RWPE2 (cell line): ENCODE measurements around the gene MS4A2.
A peak's percentile ranks its signal among the peaks of the same experiment; 100 is the strongest.

Experiments
- ATAC-seq: fragments of 200-7000 bp; cut with Tn5 transposase; 3 replicates; pipeline ENCODE4 v1.9.1; 2021; ENCODE audit warnings: low read depth
- DNase-seq: peaks from one replicate; pipeline ENCODE4 v3.0.0-alpha.2; 2020; ENCODE audit warnings: low spot score
- H3K27ac ChIP-seq: fragments of 450-650 bp; 2 replicates; pipeline ENCODE4 v1.5.1; 2017; ENCODE audit warnings: mild to moderate bottlenecking; ENCODE audit not compliant: poor library complexity, severe bottlenecking
- H3K27me3 ChIP-seq: fragments of 250-450 bp; sonication (Bioruptor Pico); 2 replicates; pipeline ENCODE4 v1.5.1; 2021; ENCODE audit warnings: mild to moderate bottlenecking, moderate library complexity; ENCODE audit not compliant: insufficient read depth, poor library complexity, severe bottlenecking
- H3K36me3 ChIP-seq: fragments of 250-450 bp; sonication (Bioruptor Pico); 2 replicates; pipeline ENCODE4 v1.5.1; 2020; ENCODE audit warnings: low read depth, mild to moderate bottlenecking, moderate library complexity
- H3K4me1 ChIP-seq: fragments of 250-450 bp; sonication (Bioruptor Pico); 2 replicates; pipeline ENCODE4 v1.5.1; 2021; ENCODE audit warnings: mild to moderate bottlenecking, moderate library complexity; ENCODE audit not compliant: insufficient read depth, poor library complexity, severe bottlenecking
- H3K4me3 ChIP-seq: fragments of 250-450 bp; sonication (Bioruptor Pico); 2 replicates; pipeline ENCODE4 v1.5.1; 2021; ENCODE audit warnings: mild to moderate bottlenecking, moderate library complexity; ENCODE audit not compliant: severe bottlenecking
- H3K9me3 ChIP-seq: fragments of 250-450 bp; sonication (Bioruptor Pico); 2 replicates; pipeline ENCODE4 v1.5.1; 2021; ENCODE audit warnings: mild to moderate bottlenecking, moderate library complexity; ENCODE audit not compliant: severe bottlenecking
- CTCF ChIP-seq: fragments of 450-650 bp; IDR thresholded peaks from one replicate; pipeline ENCODE4 v1.5.1; 2017; ENCODE audit warnings: mild to moderate bottlenecking, moderate library complexity; ENCODE audit not compliant: poor library complexity, severe bottlenecking

Gene MS4A2

GRCh38 chr11:60077216-60077817 is 11.1 kb upstream of the MS4A2 start:
- Histone ChIP-seq H3K4me1 (no peaks in the 10 kb centered on the region), H3K36me3 (no peaks in the 10 kb centered on the region), H3K9me3 (no peaks in the 10 kb centered on the region), H3K27me3 (no peaks in the 10 kb centered on the region), H3K4me3 (no peak overlapping the region), H3K27ac (no peak overlapping the region)
- ATAC-seq (no peak), DNase-seq (no peak)
- no peak for TF ChIP-seq CTCF

- Histone ChIP-seq H3K27ac (no peak overlapping the region), H3K4me3 (no peak overlapping the region), H3K27me3 (no peaks in the 10 kb centered on the region), H3K9me3 (no peaks in the 10 kb centered on the region), H3K4me1 (no peaks in the 10 kb centered on the region), H3K36me3 (no peaks in the 10 kb centered on the region)
- no peak for TF ChIP-seq CTCF
- no peak for DNase-seq
- no peak for ATAC-seq
Observed at GRCh38 chr11:60077981-60078380, 10.5 kb upstream of the MS4A2 start.

GRCh38 chr11:60078745-60079144 is 9.7 kb upstream of the MS4A2 start:
- Histone ChIP-seq H3K36me3 (no peaks in the 10 kb centered on the region), H3K27me3 (no peaks in the 10 kb centered on the region), H3K4me3 (no peak overlapping the region), H3K9me3 (no peaks in the 10 kb centered on the region), H3K27ac (no peak overlapping the region), H3K4me1 (no peaks in the 10 kb centered on the region)
- no peak for TF ChIP-seq CTCF
- no peak for DNase-seq
- ATAC-seq = no peak

GRCh38 chr11:60080535-60080934 is 7.9 kb upstream of the MS4A2 start:
- TF ChIP-seq CTCF = no peak
- Histone ChIP-seq H3K9me3 (no peaks in the 10 kb centered on the region), H3K27me3 (no peaks in the 10 kb centered on the region), H3K27ac (no peak overlapping the region), H3K4me3 (no peak overlapping the region), H3K4me1 (no peaks in the 10 kb centered on the region), H3K36me3 (no peaks in the 10 kb centered on the region)
- DNase-seq (no peak), ATAC-seq (no peak)

- no peaks in the 10 kb centered on the region for H3K27me3 ChIP-seq
- no peaks in the 10 kb centered on the region for H3K4me1 ChIP-seq
- TF ChIP-seq CTCF = no peak
- DNase-seq = no peak
- H3K36me3 ChIP-seq = no peaks in the 10 kb centered on the region
- H3K9me3 ChIP-seq = no peaks in the 10 kb centered on the region
- peak; percentile 59; the same call in 2 of the 3 replicates for ATAC-seq
- no peak overlapping the region for H3K4me3 ChIP-seq
- H3K27ac ChIP-seq = no peak overlapping the region
Observed at GRCh38 chr11:60084631-60085273, 3.7 kb upstream of the MS4A2 start.
